Activated naive CD8-positive, alpha-beta T cell treated with anti-CD3 and anti-CD28 coated beads, Interleukin-2, amount 50 U/mL, for 24 hours (primary cell): Measurements from ENCODE around the gene GABRA1.

Source experiments
- ATAC-seq: fragments of 150-1000 bp; cut with Tn5 transposase; one replicate; pipeline ENCODE4 v1.10.0; 2021
- DNase-seq: peaks from one replicate; pipeline ENCODE4 v3.0.0; 2021
- H3K27ac Mint-ChIP-seq: one replicate; pipeline ENCODE4 v1.8.0; 2021; ENCODE audit warnings: mild to moderate bottlenecking, mixed read lengths
- H3K27me3 Mint-ChIP-seq: one replicate; pipeline ENCODE4 v1.8.0; 2021; ENCODE audit warnings: mixed read lengths
- H3K36me3 Mint-ChIP-seq: one replicate; pipeline ENCODE4 v1.8.0; 2021; ENCODE audit warnings: low read depth, mixed read lengths
- H3K4me1 Mint-ChIP-seq: one replicate; pipeline ENCODE4 v1.8.0; 2021; ENCODE audit warnings: mixed read lengths
- H3K4me3 Mint-ChIP-seq: one replicate; pipeline ENCODE4 v1.8.0; 2021; ENCODE audit warnings: mild to moderate bottlenecking, moderate library complexity, mixed read lengths
- H3K9me3 Mint-ChIP-seq: one replicate; pipeline ENCODE4 v1.8.0; 2021; ENCODE audit warnings: mixed read lengths

Gene GABRA1

GRCh38 chr5:161921781-161922180 lies 73.9 kb downstream of the GABRA1 start:
- H3K27me3 Mint-ChIP-seq: no peaks in the 10 kb centered on the region
- no peak overlapping the region for H3K4me3 Mint-ChIP-seq
- no peak overlapping the region for H3K27ac Mint-ChIP-seq
- DNase-seq (no peak), ATAC-seq (no peak)
- H3K4me1 Mint-ChIP-seq: no peaks in the 10 kb centered on the region
- no peaks in the 10 kb centered on the region for H3K36me3 Mint-ChIP-seq
- peaks cover 10% of the 10 kb centered on the region for H3K9me3 Mint-ChIP-seq

GRCh38 chr5:161924270-161924669 lies 76.3 kb downstream of the GABRA1 start:
- Mint-ChIP-seq H3K4me1 (no peaks in the 10 kb centered on the region), H3K36me3 (no peaks in the 10 kb centered on the region), H3K9me3 (peaks cover 10% of the 10 kb centered on the region), H3K27ac (no peak overlapping the region), H3K27me3 (no peaks in the 10 kb centered on the region), H3K4me3 (no peak overlapping the region)
- ATAC-seq (no peak), DNase-seq (no peak)

- Mint-ChIP-seq H3K27me3 (no peaks in the 10 kb centered on the region), H3K4me3 (no peak overlapping the region), H3K27ac (no peak overlapping the region), H3K4me1 (no peaks in the 10 kb centered on the region), H3K36me3 (no peaks in the 10 kb centered on the region), H3K9me3 (peaks cover 10% of the 10 kb centered on the region)
- ATAC-seq (no peak), DNase-seq (no peak)
Measured at GRCh38 chr5:161925960-161926359, 78.0 kb downstream of the GABRA1 start.

- H3K27me3 Mint-ChIP-seq: no peaks in the 10 kb centered on the region
- ATAC-seq: no peak
Measured at GRCh38 chr5:161934486-161934885, 86.6 kb downstream of the GABRA1 start.

GRCh38 chr5:161944974-161945373 lies 97.1 kb downstream of the GABRA1 start:
- no peaks in the 10 kb centered on the region for H3K36me3 Mint-ChIP-seq

More at GRCh38 chr5:161934486-161934885, 86.6 kb downstream of the GABRA1 start:
- no peaks in the 10 kb centered on the region for H3K36me3 Mint-ChIP-seq
- H3K9me3 Mint-ChIP-seq: no peaks in the 10 kb centered on the region
- no peaks in the 10 kb centered on the region for H3K4me1 Mint-ChIP-seq
- DNase-seq: no peak
- no peak overlapping the region for H3K4me3 Mint-ChIP-seq
- no peak overlapping the region for H3K27ac Mint-ChIP-seq

GRCh38 chr5:161946911-161947310 lies 99.0 kb downstream of the GABRA1 start:
- H3K4me1 Mint-ChIP-seq: no peaks in the 10 kb centered on the region
- no peaks in the 10 kb centered on the region for H3K36me3 Mint-ChIP-seq
- no peak for DNase-seq
- no peak overlapping the region for H3K27ac Mint-ChIP-seq
- ATAC-seq: no peak
- no peaks in the 10 kb centered on the region for H3K27me3 Mint-ChIP-seq
- no peaks in the 10 kb centered on the region for H3K9me3 Mint-ChIP-seq
- H3K4me3 Mint-ChIP-seq: no peak overlapping the region

More at GRCh38 chr5:161944974-161945373, 97.1 kb downstream of the GABRA1 start:
- H3K9me3 Mint-ChIP-seq: peaks cover 4% of the 10 kb centered on the region
- no peaks in the 10 kb centered on the region for H3K4me1 Mint-ChIP-seq
- H3K27ac Mint-ChIP-seq: no peak overlapping the region
- DNase-seq (no peak), ATAC-seq (no peak)
- H3K27me3 Mint-ChIP-seq: no peaks in the 10 kb centered on the region
- no peak overlapping the region for H3K4me3 Mint-ChIP-seq
